Ascending aorta (tissue), 2 donors: ENCODE data around the gene PNPLA2. TPM values are rescaled to one million over a fixed set of nuclear protein-coding genes. Genes with fewer than 3 reads are reported as not detected.

Experiments
- DNase-seq, 2 donors: peaks; one replicate each; pipeline ENCODE4 v3.0.0-alpha.2; 2019; ENCODE audit warnings: low spot score in 2 of 2
- H3K27ac ChIP-seq, 2 donors: fragments of 200-600 bp; sonication (generic); one replicate each; pipeline ENCODE4 v1.5.1; 2016 to 2017; ENCODE audit warnings: mild to moderate bottlenecking in 1 of 2
- H3K27me3 ChIP-seq: fragments of 200-600 bp; sonication (generic); one replicate; pipeline ENCODE4 v1.5.1; 2017
- H3K36me3 ChIP-seq, 2 donors: fragments of 200-600 bp; sonication (generic); one replicate each; pipeline ENCODE4 v1.5.1; 2016
- H3K4me1 ChIP-seq, 2 donors: fragments of 200-600 bp; sonication (generic); one replicate each; pipeline ENCODE4 v1.5.1; 2016 to 2017; ENCODE audit warnings: mild to moderate bottlenecking in 1 of 2
- H3K4me3 ChIP-seq, 2 donors: fragments of 200-600 bp; sonication (generic); one replicate each; pipeline ENCODE4 v1.5.1; 2016 to 2017; ENCODE audit warnings: mild to moderate bottlenecking in 1 of 2
- H3K9me3 ChIP-seq, 2 donors: fragments of 200-600 bp; sonication (generic); one replicate each; pipeline ENCODE4 v1.5.1; 2016
- intact Hi-C: fragments of 100-400 bp; cut with DNase I; formaldehyde crosslinking; loops from one replicate; pipeline ENCODE4 v1.15.1; 2023
- total RNA-seq: library from RNA; depleted of rRNA; stranded (reverse); fragments of >200 nt; gene quantifications from one replicate; pipeline ENCODE4 v1.1.0, GENCODE V29; 2016
- TF ChIP-seq, protein P1 (sequence below), 3 experiments: fragments of 200-600 bp in 2 of 3; fragments of 450-650 bp in 1 of 3; sonication (generic) in 2 of 3; IDR thresholded peaks; one replicate each; pipeline ENCODE4 v1.5.1; 2016 to 2019; ENCODE audit warnings: antibody characterized with exemption in 3 of 3, mild to moderate bottlenecking in 1 of 3, moderate library complexity in 1 of 3

The PNPLA2 gene
- total RNA-seq, 1 donor from 2014 or later: 214 TPM

DNA sequence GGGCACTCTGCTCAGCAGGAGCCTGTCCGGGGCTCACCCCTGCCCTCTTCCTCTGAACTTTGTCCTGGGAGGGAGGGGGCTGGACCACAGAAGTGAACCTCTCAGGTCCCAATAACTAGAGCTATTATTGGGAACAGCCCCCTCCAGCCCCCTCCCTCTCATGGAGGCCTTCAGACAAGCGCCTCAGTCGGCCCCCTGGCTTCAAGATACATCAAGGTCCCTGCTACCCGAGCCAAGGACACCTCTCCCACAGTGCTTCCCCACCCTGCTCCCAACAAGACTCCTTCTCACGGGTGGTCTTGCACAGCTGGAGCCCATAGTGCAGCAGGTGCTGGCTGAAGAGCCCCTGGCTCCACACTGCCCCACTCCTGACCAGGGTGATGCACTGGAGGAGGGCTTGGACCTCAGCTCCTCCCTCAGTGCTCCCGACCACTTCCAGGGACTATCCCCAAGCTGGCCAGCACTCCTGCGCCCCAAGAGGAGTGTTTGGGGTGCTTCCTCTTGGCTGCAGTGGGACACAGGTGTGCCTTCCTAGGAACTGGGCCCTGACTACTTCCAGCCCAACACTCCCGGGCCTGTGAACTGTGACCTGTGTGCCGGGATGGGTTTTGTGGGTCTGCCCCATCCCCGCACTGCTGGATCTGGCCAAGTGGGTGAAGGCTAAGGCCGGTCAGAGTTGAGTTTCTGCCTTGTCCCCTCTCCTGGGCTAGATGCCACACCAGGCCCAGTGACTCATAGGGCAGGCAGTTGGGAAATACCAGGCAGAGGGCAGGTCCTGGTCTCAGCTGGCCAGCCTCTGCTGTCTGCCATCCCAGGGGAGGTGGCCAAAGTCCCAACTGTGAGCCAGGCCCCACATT is 2.2 kb downstream of the PNPLA2 start:
- DNase-seq: peak; percentile 80 to 95
- Histone ChIP-seq H3K36me3 (peaks cover 36 to 42% of the 10 kb centered on the region in 2 donors), H3K4me3 (peak overlapping the region; percentile 80 to 91), H3K4me1 (peaks cover 16 to 24% of the 10 kb centered on the region in 2 donors), H3K27me3 (no peaks in the 10 kb centered on the region), H3K27ac (peak overlapping the region; percentile 98 to 99), H3K9me3 (no peaks in the 10 kb centered on the region)
- TF ChIP-seq, protein P1, sequence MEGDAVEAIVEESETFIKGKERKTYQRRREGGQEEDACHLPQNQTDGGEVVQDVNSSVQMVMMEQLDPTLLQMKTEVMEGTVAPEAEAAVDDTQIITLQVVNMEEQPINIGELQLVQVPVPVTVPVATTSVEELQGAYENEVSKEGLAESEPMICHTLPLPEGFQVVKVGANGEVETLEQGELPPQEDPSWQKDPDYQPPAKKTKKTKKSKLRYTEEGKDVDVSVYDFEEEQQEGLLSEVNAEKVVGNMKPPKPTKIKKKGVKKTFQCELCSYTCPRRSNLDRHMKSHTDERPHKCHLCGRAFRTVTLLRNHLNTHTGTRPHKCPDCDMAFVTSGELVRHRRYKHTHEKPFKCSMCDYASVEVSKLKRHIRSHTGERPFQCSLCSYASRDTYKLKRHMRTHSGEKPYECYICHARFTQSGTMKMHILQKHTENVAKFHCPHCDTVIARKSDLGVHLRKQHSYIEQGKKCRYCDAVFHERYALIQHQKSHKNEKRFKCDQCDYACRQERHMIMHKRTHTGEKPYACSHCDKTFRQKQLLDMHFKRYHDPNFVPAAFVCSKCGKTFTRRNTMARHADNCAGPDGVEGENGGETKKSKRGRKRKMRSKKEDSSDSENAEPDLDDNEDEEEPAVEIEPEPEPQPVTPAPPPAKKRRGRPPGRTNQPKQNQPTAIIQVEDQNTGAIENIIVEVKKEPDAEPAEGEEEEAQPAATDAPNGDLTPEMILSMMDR (IDR thresholded peaks at IDR 0.05): no peak
- intact Hi-C loops: no loop called here

DNA sequence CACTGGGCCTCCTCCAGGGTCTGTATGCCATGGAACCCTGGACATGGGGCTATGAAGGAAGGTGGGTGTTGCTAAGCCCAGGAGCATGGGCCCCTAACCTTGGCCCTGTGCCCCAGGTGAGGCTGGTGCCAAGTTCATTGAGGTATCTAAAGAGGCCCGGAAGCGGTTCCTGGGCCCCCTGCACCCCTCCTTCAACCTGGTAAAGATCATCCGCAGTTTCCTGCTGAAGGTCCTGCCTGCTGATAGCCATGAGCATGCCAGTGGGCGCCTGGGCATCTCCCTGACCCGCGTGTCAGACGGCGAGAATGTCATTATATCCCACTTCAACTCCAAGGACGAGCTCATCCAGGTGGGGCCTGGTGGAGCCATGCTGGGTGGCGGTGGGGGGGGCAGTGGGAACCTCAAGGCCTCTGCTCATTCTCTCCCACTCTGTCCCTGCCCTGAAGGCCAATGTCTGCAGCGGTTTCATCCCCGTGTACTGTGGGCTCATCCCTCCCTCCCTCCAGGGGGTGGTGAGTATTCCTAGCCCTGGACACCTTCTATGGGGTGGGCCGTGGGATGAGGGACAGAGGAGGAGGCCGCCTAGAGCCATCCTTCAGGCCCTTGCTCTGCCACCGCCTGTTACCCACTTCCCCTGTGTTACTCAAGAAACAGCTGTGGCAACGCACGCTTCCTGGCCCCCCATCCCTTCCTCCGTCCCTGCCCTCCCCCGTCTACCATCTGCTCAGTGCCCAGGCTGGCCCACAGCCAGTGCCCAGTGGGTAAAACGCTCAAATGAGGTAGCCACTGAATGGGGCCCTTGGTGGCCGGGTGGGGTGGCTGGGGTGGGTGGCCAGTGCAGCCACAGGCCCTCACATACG is 3.0 kb downstream of the PNPLA2 start:
- TF ChIP-seq, protein P1 (IDR thresholded peaks at IDR 0.05): no peak
- intact Hi-C loops: no loop called here
- Histone ChIP-seq H3K27ac (peak overlapping the region; percentile 66 to 98), H3K9me3 (no peaks in the 10 kb centered on the region), H3K36me3 (peaks cover 36 to 45% of the 10 kb centered on the region in 2 donors), H3K4me3 (peak overlapping the region; percentile 18 to 80), H3K4me1 (peaks cover 16 to 26% of the 10 kb centered on the region in 2 donors), H3K27me3 (no peaks in the 10 kb centered on the region)
- no peak for DNase-seq

DNA sequence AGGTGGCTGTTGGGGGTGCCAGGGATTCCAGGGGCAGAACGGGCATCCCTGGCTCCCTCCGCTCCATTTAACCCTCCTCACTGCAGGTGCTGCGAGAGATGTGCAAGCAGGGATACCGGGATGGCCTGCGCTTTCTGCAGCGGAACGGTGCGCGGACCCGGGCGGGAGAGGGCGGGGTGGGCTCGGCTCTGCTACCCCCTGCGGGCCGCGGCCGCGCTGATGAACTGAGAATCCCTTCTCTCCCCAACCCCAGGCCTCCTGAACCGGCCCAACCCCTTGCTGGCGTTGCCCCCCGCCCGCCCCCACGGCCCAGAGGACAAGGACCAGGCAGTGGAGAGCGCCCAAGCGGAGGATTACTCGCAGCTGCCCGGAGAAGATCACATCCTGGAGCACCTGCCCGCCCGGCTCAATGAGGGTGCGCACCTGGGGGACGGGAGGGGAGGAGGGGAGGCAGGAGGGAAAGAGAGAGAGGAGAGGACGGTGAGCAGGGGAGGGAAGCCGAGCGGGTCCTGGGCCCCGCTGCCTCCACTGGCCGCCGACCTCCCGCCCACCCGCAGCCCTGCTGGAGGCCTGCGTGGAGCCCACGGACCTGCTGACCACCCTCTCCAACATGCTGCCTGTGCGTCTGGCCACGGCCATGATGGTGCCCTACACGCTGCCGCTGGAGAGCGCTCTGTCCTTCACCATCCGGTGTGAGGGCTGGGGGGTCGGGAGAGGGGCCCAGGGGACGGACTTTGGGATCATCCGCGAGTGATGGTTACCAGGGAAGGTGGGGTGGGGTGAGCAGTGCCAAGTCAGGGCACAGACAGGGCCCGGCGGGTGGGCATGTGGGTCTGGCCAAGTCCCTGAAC is 5.0 kb downstream of the PNPLA2 start:
- TF ChIP-seq, protein P1 (IDR thresholded peaks at IDR 0.05): no peak
- peaks cover 16 to 33% of the 10 kb centered on the region in 2 donors for H3K4me1 ChIP-seq
- peaks cover 36 to 45% of the 10 kb centered on the region in 2 donors for H3K36me3 ChIP-seq
- H3K4me3 ChIP-seq: no peak overlapping the region
- no peaks in the 10 kb centered on the region for H3K9me3 ChIP-seq
- intact Hi-C loops: no loop called here
- no peak overlapping the region for H3K27ac ChIP-seq
- no peaks in the 10 kb centered on the region for H3K27me3 ChIP-seq
- no peak for DNase-seq

DNA sequence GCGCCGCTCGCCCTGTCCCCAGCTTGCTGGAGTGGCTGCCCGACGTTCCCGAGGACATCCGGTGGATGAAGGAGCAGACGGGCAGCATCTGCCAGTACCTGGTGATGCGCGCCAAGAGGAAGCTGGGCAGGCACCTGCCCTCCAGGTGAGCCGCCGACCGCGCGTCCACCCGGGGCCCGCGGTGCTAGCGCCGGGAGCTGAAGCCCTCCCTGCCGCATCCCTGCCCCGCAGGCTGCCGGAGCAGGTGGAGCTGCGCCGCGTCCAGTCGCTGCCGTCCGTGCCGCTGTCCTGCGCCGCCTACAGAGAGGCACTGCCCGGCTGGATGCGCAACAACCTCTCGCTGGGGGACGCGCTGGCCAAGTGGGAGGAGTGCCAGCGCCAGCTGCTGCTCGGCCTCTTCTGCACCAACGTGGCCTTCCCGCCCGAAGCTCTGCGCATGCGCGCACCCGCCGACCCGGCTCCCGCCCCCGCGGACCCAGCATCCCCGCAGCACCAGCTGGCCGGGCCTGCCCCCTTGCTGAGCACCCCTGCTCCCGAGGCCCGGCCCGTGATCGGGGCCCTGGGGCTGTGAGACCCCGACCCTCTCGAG is 5.7 kb downstream of the PNPLA2 start:
- intact Hi-C loops: no loop called here
- peaks cover 16 to 33% of the 10 kb centered on the region in 2 donors for H3K4me1 ChIP-seq

More for the DNA sequence above, 5.7 kb downstream of the PNPLA2 start:
- Histone ChIP-seq H3K9me3 (no peaks in the 10 kb centered on the region), H3K27me3 (no peaks in the 10 kb centered on the region), H3K4me3 (no peak overlapping the region), H3K27ac (no peak overlapping the region), H3K36me3 (peaks cover 36 to 45% of the 10 kb centered on the region in 2 donors)
- no peak for DNase-seq
- TF ChIP-seq, protein P1 (IDR thresholded peaks at IDR 0.05): no peak
